Large intestine (tissue), 3 donors: ENCODE results near the gene COL16A1. TPM values are rescaled to one million over a fixed set of nuclear protein-coding genes. Genes with fewer than 3 reads are reported as not detected.

Experiments
- DNase-seq, 2 donors: peaks; one replicate each; pipeline versions ENCODE4 v3.0.0 to v3.0.0-alpha.2; 2013
- H3K27ac ChIP-seq: one replicate; pipeline ENCODE4 v1.5.1; 2013; ENCODE audit warnings: low read length
- H3K27me3 ChIP-seq: 2 replicates; pipeline ENCODE4 v1.6.1; 2013; ENCODE audit warnings: low read length; ENCODE audit not compliant: control insufficient read depth, insufficient read depth
- H3K36me3 ChIP-seq: 2 replicates; pipeline ENCODE4 v1.6.1; 2013; ENCODE audit warnings: low read length; ENCODE audit not compliant: control insufficient read depth, insufficient read depth
- H3K4me1 ChIP-seq: one replicate; pipeline ENCODE4 v1.6.1; 2013; ENCODE audit warnings: low read length; ENCODE audit not compliant: control insufficient read depth, insufficient read depth
- H3K4me3 ChIP-seq: one replicate; pipeline ENCODE4 v1.5.1; 2013; ENCODE audit warnings: low read length
- H3K9me3 ChIP-seq: one replicate; pipeline ENCODE4 v1.6.1; 2013; ENCODE audit warnings: mild to moderate bottlenecking, low read depth, low read length, moderate library complexity; ENCODE audit not compliant: control insufficient read depth
- WGBS: methylation state at CpG from one replicate; pipeline ENCODE4 v1.1.5; 2013; ENCODE audit warnings: low lambda C conversion rate; ENCODE audit not compliant: insufficient coverage; 5-methylcytosine and 5-hydroxymethylcytosine counted together
- polyA plus RNA-seq: library from polyadenylated mRNA; unstranded; fragments of 120-200 nt; gene quantifications from one replicate; pipeline ENCODE4 v1.2.1, GENCODE V29; 2013

Gene COL16A1
- polyA plus RNA-seq, 1 donor, result 188 TPM

- H3K27me3 ChIP-seq, result no peaks in the 10 kb centered on the region
- H3K4me1 ChIP-seq, result no peaks in the 10 kb centered on the region
- H3K9me3 ChIP-seq, result no peaks in the 10 kb centered on the region
- no peak overlapping the region for H3K27ac ChIP-seq
- peaks cover 14% of the 10 kb centered on the region for H3K36me3 ChIP-seq
- peak in 1 of 2 donors; percentile 58 for DNase-seq
- no peak overlapping the region for H3K4me3 ChIP-seq
- no CpG with 5 or more reads among the region's 5 CpGs for WGBS
Measured at GRCh38 chr1:31723828-31724359, 20.1 kb upstream of the COL16A1 start.

- no peak for DNase-seq
- WGBS, result no CpG with 5 or more reads among the region's 4 CpGs
- no peak overlapping the region for H3K27ac ChIP-seq
- peaks cover 29% of the 10 kb centered on the region for H3K4me1 ChIP-seq
- H3K36me3 ChIP-seq, result no peaks in the 10 kb centered on the region
- H3K4me3 ChIP-seq, result no peak overlapping the region
- no peaks in the 10 kb centered on the region for H3K27me3 ChIP-seq
- H3K9me3 ChIP-seq, result no peaks in the 10 kb centered on the region
Measured at GRCh38 chr1:31718327-31718897, 14.6 kb upstream of the COL16A1 start.

GRCh38 chr1:31717341-31717740, 13.5 kb upstream of the COL16A1 start:
- Histone ChIP-seq H3K9me3 (no peaks in the 10 kb centered on the region), H3K4me3 (no peak overlapping the region), H3K27me3 (no peaks in the 10 kb centered on the region), H3K4me1 (peaks cover 38% of the 10 kb centered on the region), H3K36me3 (no peaks in the 10 kb centered on the region), H3K27ac (no peak overlapping the region)
- no peak for DNase-seq
- WGBS, result no CpG with 5 or more reads among the region's 6 CpGs

GRCh38 chr1:31715873-31716220, 12.0 kb upstream of the COL16A1 start:
- Histone ChIP-seq H3K4me1 (peaks cover 42% of the 10 kb centered on the region), H3K27ac (peak overlapping the region; percentile 99), H3K9me3 (no peaks in the 10 kb centered on the region), H3K27me3 (no peaks in the 10 kb centered on the region), H3K4me3 (peak overlapping the region; percentile 62), H3K36me3 (no peaks in the 10 kb centered on the region)
- DNase-seq, result no peak
- 0% methylated on average over 1 of the region's 7 CpGs for WGBS

- Histone ChIP-seq H3K27ac (peak overlapping the region; percentile 99), H3K4me3 (peak overlapping the region; percentile 62), H3K9me3 (no peaks in the 10 kb centered on the region), H3K4me1 (peaks cover 42% of the 10 kb centered on the region), H3K36me3 (no peaks in the 10 kb centered on the region), H3K27me3 (no peaks in the 10 kb centered on the region)
- WGBS, result no CpG with 5 or more reads among the region's 44 CpGs
- DNase-seq, result peak; percentile 97 to 99
Measured at GRCh38 chr1:31715087-31715872, 11.5 kb upstream of the COL16A1 start.

DNA sequence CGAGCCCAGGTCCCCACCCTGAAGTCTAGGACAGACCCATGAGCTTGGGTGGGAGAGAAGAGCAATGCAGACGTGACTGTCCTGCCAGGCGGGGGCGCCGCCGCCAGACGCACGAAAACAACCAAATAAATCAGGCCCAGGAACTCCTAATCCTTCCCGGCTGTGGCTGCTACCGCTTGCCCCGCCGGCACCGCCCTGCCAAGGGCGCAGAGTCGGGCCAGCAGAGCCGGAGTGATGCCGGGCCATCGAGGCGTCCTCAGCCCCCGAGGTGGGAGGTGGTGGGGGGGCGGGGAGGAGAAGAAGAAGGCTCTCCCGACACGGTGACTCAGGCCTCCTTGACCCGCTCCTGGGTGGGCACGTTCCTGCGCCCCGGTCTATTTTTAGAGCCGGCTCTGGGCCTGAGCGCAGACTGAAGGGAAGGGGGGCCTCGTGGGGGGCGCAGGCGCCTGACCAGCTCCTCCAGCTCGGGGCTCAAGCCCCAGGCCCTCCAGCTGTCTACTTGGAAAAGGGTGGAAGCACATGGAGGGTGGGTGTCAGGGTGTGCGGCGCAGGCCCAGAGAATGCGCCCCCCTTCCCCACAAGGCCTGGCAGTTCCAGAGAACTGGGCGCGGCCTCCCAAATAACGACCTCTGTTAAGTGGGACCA, 10.7 kb upstream of the COL16A1 start:
- H3K27ac ChIP-seq, result peak overlapping the region; percentile 99
- H3K4me1 ChIP-seq, result peaks cover 42% of the 10 kb centered on the region
- DNase-seq, result peak; percentile 58 to 82
- no peaks in the 10 kb centered on the region for H3K9me3 ChIP-seq
- H3K36me3 ChIP-seq, result no peaks in the 10 kb centered on the region
- H3K4me3 ChIP-seq, result peak overlapping the region; percentile 62
- no peaks in the 10 kb centered on the region for H3K27me3 ChIP-seq
- WGBS, result no CpG with 5 or more reads among the region's 39 CpGs

DNA sequence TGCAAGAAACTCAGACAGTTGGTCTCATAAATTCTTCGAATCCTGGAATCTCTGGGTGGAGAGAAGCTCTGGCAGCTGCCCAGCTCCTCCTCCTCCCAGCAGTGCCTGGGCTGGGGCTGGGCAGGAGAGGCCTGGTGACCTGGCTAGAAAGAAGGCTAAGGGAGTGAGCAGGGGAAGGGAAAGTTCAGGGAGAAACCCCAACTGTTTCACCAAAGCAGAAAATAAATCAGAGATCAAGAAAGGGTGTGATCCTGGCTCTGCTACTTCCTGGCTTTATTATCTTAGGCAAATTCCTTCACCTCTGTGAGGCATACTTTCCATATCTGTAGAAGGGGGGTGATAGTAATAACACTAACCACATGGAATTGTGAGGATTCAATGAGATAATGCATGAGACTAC, 8.8 kb upstream of the COL16A1 start:
- peaks cover 6% of the 10 kb centered on the region for H3K27me3 ChIP-seq
- no peaks in the 10 kb centered on the region for H3K9me3 ChIP-seq
- no peaks in the 10 kb centered on the region for H3K36me3 ChIP-seq
- peak; percentile 61 to 72 for DNase-seq
- peak overlapping the region; percentile 56 for H3K27ac ChIP-seq
- no peak overlapping the region for H3K4me3 ChIP-seq
- no CpG with 5 or more reads among the region's 1 CpG for WGBS
- peaks cover 39% of the 10 kb centered on the region for H3K4me1 ChIP-seq

GRCh38 chr1:31712068-31712467, 8.3 kb upstream of the COL16A1 start:
- H3K4me3 ChIP-seq, result no peak overlapping the region
- H3K4me1 ChIP-seq, result peaks cover 38% of the 10 kb centered on the region
- no peaks in the 10 kb centered on the region for H3K36me3 ChIP-seq
- no CpG with 5 or more reads among the region's 4 CpGs for WGBS
- no peak for DNase-seq
- peak overlapping the region; percentile 56 for H3K27ac ChIP-seq
- peaks cover 6% of the 10 kb centered on the region for H3K27me3 ChIP-seq
- H3K9me3 ChIP-seq, result no peaks in the 10 kb centered on the region

DNA sequence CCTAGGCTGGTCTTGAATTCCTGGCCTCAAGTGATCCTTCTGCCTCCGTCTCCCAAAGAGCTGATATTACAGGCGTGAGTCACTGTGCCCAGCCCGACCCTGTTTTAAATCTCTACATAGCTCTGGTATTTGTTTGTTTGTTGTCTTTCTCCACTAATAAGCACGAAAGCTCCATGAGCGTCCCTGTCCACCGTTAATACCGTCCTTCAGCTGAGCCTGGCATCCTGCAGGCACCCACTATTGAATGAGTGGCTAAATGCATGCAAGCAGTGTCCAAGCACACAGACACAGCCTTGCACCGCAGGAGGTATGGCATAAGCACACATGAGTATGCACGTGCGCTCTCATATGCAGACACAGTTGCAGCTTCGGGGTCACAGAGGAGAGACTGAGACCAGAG, 4.5 kb upstream of the COL16A1 start:
- no peak for DNase-seq
- WGBS, result no CpG with 5 or more reads among the region's 11 CpGs
- peaks cover 9% of the 10 kb centered on the region for H3K27me3 ChIP-seq
- H3K4me3 ChIP-seq, result no peak overlapping the region
- H3K9me3 ChIP-seq, result no peaks in the 10 kb centered on the region
- H3K36me3 ChIP-seq, result no peaks in the 10 kb centered on the region
- peaks cover 30% of the 10 kb centered on the region for H3K4me1 ChIP-seq
- no peak overlapping the region for H3K27ac ChIP-seq

- no peaks in the 10 kb centered on the region for H3K9me3 ChIP-seq
- no peak overlapping the region for H3K27ac ChIP-seq
- no CpG with 5 or more reads among the region's 5 CpGs for WGBS
- no peak for DNase-seq
- no peaks in the 10 kb centered on the region for H3K36me3 ChIP-seq
- H3K4me3 ChIP-seq, result no peak overlapping the region
- peaks cover 30% of the 10 kb centered on the region for H3K4me1 ChIP-seq
- peaks cover 9% of the 10 kb centered on the region for H3K27me3 ChIP-seq
Measured at GRCh38 chr1:31707711-31708110, 3.9 kb upstream of the COL16A1 start.
